CD4-positive, alpha-beta T cell treated with Interleukin-15 for 4 hours (primary cell): ENCODE measurements around the gene NTSR1.
A peak's percentile ranks its signal among the peaks of the same experiment; 100 is the strongest.

Experiments used
- DNase-seq: peaks from one replicate; pipeline ENCODE4 v3.0.0-alpha.2; 2020; ENCODE audit warnings: low spot score

The NTSR1 gene

GRCh38 chr20:62787321-62787720, 78.7 kb downstream of the NTSR1 start:
- DNase-seq: no peak

GRCh38 chr20:62787866-62788265, 79.2 kb downstream of the NTSR1 start:
- DNase-seq: no peak

GRCh38 chr20:62788607-62789006, 80.0 kb downstream of the NTSR1 start:
- DNase-seq: no peak

GRCh38 chr20:62790075-62790474, 81.4 kb downstream of the NTSR1 start:
- no peak for DNase-seq

- DNase-seq: peak; percentile 78
These were observed 82.9 kb downstream of the NTSR1 start for GRCh38 chr20:62791301-62792181.

GRCh38 chr20:62792182-62792939, 83.7 kb downstream of the NTSR1 start:
- DNase-seq: no peak

- no peak for DNase-seq
These were observed 84.5 kb downstream of the NTSR1 start for GRCh38 chr20:62792940-62793756.

- DNase-seq: no peak
These were observed 85.0 kb downstream of the NTSR1 start for GRCh38 chr20:62793757-62794006.

GRCh38 chr20:62794007-62794724, 85.5 kb downstream of the NTSR1 start:
- DNase-seq: peak; percentile 94

GRCh38 chr20:62795023-62795761, 86.6 kb downstream of the NTSR1 start:
- DNase-seq: peak; percentile 43

- DNase-seq: no peak
These were observed 88.3 kb downstream of the NTSR1 start for GRCh38 chr20:62796699-62797491.

- DNase-seq: no peak
These were observed 89.3 kb downstream of the NTSR1 start for GRCh38 chr20:62797671-62798532.

GRCh38 chr20:62799036-62799435, 90.4 kb downstream of the NTSR1 start:
- DNase-seq: no peak

GRCh38 chr20:62799459-62799858, 90.8 kb downstream of the NTSR1 start:
- DNase-seq: no peak

GRCh38 chr20:62799873-62800272, 91.2 kb downstream of the NTSR1 start:
- no peak for DNase-seq

- DNase-seq: no peak
These were observed 92.0 kb downstream of the NTSR1 start for GRCh38 chr20:62800314-62801259.

GRCh38 chr20:62801284-62802010, 92.8 kb downstream of the NTSR1 start:
- no peak for DNase-seq
